Vagina (tissue), 2 donors: Measurements from ENCODE around the gene POLR2A.

ENCODE experiments used
- CTCF ChIP-seq, 3 experiments: fragments of 450-650 bp in 2 of 3; fragments of 200-600 bp in 1 of 3; sonication (generic) in 1 of 3; IDR thresholded peaks; one replicate each; pipeline ENCODE4 v1.5.1; 2017 to 2019; ENCODE audit warnings: antibody characterized with exemption in 3 of 3, mild to moderate bottlenecking in 2 of 3, moderate library complexity in 2 of 3
- POLR2A ChIP-seq, 2 donors: fragments of 450-650 bp; IDR thresholded peaks; one replicate each; pipeline ENCODE4 v1.6.1; 2017; ENCODE audit warnings: antibody characterized with exemption in 2 of 2, mild to moderate bottlenecking in 2 of 2, moderate library complexity in 2 of 2

- TF ChIP-seq CTCF (IDR thresholded peaks at IDR 0.05), result no peak
- no peak for TF ChIP-seq POLR2A (IDR thresholded peaks at IDR 0.05)
Observed at GRCh38 chr17:7541074-7541621, 57.0 kb downstream of the POLR2A start.
